ENCODE data around the gene COL15A1.

DNA sequence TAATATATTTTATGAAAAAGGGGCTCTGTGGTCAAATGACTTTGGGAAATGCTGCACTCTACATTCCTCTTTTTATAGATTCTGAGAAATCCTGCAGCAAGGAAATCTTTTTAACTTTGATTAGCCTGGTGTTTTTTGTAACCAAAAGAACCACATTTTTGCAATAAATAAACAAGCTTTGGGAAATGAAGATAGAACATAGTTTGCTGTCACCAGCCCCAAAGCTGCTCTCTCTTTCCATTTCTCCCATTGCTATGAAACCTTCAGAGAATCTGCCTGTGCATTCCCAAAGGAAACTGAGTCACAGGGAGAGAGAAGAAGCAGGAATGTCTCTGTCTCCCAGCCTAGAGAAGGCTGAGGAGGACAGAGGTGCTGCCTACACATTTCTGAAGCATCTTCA lies 59.0 kb downstream of the COL15A1 start:
- TF ChIP-seq, protein P1, sequence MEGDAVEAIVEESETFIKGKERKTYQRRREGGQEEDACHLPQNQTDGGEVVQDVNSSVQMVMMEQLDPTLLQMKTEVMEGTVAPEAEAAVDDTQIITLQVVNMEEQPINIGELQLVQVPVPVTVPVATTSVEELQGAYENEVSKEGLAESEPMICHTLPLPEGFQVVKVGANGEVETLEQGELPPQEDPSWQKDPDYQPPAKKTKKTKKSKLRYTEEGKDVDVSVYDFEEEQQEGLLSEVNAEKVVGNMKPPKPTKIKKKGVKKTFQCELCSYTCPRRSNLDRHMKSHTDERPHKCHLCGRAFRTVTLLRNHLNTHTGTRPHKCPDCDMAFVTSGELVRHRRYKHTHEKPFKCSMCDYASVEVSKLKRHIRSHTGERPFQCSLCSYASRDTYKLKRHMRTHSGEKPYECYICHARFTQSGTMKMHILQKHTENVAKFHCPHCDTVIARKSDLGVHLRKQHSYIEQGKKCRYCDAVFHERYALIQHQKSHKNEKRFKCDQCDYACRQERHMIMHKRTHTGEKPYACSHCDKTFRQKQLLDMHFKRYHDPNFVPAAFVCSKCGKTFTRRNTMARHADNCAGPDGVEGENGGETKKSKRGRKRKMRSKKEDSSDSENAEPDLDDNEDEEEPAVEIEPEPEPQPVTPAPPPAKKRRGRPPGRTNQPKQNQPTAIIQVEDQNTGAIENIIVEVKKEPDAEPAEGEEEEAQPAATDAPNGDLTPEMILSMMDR (IDR thresholded peaks at IDR 0.05; ENCODE audit: low read depth, low read length) = no peak
- TF ChIP-seq POLR2A (IDR thresholded peaks at IDR 0.05; ENCODE audit: extremely low read depth, insufficient read length) = no peak
- TF ChIP-seq, protein P2, sequence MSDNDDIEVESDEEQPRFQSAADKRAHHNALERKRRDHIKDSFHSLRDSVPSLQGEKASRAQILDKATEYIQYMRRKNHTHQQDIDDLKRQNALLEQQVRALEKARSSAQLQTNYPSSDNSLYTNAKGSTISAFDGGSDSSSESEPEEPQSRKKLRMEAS (IDR thresholded peaks at IDR 0.05; ENCODE audit: low read depth, low read length) = no peak
- TF ChIP-seq MYC (IDR thresholded peaks at IDR 0.05; ENCODE audit: low read depth, low read length) = no peak
